GM21526 (cell line): Measurements from ENCODE around the gene VPS51.
"Not testable (repeated sequence)": the region's sequence is repeated elsewhere in the genome, so short reads cannot be mapped to it uniquely, and the experiment has no call there.

Source experiments
- ATAC-seq: cut with Tn5 transposase; IDR thresholded peaks from one replicate; pipeline ENCODE4 v1.9.1; 2021; ENCODE audit warnings: moderate library complexity; ENCODE audit not compliant: unreplicated experiment, low FRiP score

Gene VPS51

DNA sequence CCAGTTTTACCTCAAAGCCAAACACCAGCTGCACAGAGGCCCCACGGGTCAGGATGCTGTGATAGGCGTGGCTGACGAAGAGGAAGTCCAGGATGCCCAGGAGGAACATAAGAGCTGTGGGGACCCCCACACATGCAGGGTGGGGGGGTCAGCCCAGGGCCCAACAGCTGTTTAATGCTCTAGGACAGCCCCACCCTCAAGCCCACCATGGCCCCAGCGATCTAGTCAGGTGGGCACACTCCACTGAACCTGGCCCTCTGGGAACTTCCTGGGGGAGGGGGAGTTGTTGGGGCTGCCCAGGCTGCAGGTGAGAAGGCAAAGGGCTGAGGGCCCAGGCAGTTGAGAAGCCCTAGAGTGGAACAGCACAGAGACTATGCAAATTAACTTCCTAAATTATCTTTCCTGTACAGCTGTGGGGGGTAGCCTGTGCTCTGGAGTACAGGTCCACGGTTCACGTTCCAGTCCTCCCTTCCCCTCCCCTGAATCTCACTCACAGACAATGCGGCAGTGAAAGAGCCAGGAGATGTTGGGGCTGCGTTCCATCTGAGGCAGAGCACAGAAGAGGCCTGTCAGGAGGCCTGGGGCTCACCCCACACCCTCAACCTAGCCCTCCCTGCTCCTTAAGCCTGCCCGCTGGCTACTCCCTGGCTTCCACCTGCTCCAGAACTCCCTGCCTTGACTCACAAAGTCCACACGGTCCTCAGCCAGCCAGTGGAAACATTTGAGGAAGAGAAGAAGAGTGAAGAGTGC is 36.4 kb downstream of the VPS51 start:
- no peak for ATAC-seq

DNA sequence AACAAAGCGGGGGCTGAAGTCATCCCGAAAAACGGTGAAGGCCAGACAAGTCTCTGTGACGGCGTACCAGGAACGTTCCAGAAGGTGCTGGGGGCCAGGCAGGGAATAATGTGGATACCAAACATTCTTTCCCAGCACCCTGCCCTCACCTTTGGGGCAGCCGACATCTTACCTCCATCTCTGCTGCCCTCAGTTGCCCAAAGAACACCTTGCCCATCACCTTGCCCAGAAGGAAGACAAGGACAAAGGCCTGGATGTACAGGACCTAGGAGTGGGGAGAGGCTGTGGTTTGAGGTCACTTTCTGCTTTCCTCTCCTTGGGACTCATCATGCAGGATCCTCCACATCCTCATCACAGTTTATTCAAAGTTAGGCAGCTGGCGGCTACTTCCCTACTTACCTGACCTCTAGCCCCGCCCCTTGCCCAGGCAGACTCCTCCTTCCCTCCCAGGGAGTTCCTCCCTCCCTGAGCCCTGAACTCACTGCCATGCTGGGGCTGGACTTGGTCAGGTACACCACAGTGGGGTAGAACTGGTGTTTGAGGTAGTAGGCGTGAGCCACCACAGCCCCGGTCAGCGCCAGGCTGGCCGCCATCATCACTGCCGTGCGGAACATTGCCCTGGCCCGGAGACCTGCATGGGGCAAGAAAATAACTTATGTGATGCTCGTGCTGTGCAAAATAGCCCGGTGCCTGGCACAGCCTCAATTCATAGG is 37.1 kb downstream of the VPS51 start:
- ATAC-seq, result no peak

DNA sequence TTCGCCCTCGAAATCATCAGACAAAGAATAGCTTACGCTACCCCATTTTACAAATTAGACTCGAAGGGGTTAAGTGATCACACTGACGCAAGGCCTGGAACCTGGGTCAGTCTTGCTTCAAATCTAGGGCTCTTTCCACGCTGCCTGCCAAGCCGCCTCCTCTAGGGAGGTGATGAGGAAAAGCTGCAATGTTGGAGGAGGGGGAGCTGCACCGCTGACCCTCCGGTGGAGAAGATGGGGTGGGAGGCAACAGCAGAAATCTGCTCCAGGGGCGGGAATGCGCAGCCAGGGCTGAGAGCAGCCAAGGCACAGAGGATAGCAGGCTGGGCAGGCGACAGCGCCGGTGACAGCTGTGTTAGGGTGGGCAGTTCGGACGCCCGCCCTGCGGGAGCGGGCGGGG is 37.7 kb downstream of the VPS51 start:
- no peak for ATAC-seq

DNA sequence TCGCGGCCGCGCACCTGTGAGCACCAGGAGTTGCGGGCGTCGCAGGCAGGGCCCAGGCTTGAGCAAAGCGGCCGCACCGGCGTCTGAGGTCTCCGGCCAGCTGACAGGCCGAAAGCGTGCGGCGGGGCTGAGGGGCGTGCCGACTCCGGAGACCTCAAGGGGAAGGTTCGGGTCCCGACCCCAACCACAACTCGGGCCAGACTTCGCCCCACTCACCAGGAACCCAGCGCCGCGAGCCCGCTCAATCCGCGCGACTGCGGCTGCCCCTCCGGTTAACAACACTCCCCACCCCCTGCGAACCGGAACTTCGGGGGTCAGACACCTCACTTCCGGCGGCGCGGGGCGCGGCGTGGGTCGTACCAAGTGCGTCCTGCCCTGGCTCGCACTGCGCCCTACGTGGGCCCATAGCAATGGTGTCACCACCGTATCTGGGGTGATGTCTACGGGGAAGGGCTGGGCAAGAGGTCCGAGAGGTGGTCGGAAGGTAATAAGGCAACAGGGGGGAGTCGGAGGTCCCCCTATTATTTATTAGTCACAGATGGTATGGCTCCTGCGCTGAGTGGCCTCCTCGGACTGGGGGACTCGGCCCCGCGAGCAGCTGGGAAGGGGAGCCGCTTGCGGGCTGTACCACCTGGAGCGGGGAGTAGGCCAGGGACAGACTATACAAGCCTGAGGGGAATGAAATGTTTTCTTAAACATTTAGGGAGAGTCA is 38.4 kb downstream of the VPS51 start, which contains the start of gene SYVN1:
Gene SYVN1 (minus strand): TSS at position 280 of the 712 bp plus-strand sequence. CDS start 918 bp downstream, outside the sequence.
- peak; percentile 46 for ATAC-seq

DNA sequence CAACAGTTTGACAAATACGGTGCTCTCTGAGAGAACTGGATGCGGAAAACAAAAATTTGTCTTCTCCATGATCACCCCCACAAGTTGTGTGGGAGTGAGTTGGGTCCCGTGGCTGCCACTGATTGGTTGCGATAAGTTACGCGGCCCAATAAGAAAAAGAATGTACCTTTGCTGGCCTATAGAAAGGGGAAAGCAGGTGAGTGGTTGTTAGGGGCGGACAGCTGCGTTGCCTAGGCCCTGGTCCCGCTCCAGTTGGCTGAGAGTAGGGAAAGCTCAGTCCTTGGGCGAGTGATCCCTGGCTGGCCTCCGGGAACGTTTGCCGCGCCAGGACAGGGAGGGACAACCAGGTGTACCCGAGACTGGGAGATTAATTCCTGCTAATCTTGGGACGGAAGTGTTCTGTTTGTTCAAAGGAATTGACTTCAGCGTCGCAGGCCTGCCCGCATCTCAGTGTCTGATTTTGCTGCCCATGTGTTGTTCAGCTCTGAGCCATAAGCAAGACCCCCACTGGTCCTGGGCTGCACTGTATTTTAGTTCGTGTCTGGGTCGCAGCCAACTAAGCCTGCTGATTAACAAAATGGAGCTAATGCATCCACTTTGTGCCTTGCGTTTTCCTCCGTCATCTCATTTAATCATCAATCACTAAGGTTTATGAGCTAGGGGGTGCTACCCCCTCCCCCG is 39.1 kb downstream of the VPS51 start:
- ATAC-seq, result peak; percentile 49

DNA sequence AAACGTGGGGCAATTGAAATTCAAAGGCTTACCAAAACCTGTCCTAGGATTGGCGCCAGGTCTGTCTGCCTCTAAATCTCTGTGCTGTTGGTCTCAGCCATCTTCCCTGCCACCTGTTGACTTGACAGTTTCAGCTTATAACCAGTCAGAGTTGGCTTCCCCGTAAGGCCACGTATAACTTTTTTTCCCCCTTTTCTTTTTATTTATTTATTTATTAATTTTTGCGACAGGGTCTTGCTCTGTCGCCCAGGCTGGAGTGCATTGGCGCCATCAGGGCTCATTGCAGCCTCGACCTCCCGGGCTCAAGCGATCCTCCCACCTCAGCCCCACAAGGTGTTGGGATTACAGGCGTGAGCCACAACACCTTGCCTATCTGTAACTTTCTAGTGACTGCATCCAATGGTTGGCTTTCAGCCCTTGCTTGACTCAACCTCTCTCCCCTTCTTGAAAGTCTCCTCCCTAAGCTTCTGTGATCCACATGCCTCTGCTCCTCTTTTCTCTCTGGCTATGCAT is 39.7 kb downstream of the VPS51 start:
- ATAC-seq, result no peak

DNA sequence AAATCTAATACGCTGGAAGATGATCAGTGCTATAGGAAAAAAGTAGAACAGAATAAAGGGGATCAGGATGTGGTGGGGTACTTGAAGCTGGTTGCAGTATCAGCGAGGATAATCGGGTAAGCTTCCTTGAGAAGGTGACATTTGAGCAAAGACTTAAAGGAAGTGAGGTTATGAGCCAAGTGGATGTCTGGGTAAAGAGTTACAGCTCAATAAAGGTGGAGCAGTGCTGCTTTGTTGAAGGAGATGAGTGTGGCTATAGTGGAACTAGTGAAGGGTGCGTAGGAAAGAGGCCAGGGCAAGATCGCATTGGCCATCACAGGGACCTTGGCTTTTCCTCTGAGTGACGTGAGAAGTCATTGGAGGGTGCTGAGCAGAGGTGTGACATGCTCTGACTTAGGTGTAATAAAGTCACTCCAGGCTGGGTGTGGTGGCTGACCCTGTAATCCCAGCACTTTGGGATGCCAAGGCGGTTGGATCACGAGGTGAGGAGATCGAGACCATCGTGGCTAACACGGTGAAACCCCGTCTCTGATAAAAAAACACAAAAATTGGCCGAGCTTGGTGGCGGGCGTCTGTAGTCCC is 40.6 kb downstream of the VPS51 start:
- no peak for ATAC-seq

DNA sequence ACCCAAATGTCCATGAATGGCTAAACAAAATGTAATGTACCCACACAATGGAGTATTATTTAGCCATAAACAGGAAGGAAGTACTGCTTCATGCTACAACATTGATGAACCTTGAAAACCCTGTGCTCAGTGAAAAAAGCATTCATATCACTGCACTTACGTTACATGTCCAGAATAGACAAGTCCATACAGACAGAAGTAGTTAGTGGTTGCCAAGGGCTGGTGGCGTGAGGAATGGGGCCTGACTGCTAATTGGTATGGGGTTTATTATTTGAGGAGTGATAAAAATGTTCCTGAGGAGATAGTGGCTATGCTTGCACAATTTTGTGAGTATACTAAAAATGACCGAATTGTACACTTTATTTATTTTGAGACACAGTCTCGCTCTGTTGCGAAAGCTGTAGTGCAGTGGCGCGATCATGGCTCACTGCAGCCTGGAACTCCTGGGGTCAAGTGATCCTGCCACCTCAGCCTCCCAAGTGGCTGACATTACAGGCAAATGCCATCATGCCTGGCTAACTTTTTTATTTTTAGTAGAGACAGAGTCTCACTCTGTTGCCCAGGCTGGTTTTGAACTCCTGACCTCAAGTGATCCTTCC is 46.0 kb downstream of the VPS51 start:
- no peak for ATAC-seq

DNA sequence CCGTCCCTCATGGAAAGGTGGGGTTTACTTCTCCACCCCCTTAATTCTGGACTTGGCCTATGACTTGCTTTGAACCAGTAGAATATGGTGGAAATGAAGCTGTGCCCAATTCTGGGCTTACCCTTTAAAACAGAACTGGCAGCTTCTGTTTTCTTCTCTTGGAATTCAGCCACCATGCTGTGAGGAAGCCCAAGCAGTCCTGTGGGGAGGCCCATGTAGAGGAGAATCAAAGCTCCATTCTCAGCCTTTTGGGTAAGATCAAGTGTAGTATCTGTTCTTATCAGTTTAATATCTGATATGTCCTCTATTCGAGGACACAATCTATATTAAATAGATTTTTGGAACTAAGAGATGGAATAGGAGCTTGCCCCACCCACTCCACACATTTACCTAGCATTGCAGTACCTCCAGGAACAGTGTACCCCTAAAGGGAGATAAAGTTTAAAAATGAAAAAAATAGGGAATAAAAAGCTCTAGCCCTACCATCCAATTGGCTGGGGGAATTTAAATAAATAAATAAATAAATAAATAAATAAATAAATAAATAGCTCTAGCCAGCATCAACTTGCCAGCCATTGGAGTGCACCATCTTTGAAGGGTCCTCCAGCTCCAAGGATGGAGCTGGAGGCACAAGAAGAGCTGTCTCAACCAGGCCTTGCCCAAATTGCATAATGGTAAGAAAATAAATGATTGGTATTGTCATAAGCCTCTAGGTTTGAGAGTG is 51.5 kb downstream of the VPS51 start:
- no peak for ATAC-seq

DNA sequence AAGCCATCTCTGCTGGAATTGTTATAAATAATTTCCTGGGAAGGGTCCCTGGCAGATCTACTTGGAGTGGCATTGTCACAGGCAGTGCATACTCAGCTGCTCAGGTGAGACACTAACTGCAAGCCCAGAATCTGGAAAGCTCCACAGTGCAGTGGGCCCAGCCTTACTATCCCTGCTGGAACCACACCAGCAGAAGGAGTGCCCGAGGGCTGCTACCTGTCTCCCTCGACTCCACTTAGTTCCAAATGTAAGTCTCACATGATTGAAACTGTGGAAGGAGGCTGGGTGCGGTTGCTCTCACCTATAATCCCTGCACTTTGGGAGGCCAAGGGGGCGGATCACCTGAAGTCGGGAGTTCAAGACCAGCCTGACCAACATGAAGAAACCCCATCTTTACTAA is 52.6 kb downstream of the VPS51 start:
- ATAC-seq, result no peak

DNA sequence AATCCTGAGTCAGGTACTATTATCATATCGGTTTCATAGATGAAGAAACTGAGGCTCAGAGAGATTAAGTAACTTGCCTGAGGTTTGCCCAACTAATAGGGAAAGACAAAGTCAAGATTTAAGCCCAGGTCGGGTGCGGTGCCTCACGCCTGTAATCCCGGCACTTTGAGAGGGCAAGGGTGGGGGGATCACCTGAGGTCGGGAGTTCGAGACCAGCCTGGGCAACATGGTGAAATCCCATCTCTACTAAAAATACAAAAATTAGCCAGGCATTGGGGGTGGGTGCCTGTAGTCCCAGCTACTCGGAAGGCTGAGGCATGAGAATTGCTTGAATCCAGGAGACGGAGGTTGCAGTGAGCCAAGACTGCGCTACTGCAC is 54.1 kb downstream of the VPS51 start:
- ATAC-seq, result not testable (repeated sequence)

DNA sequence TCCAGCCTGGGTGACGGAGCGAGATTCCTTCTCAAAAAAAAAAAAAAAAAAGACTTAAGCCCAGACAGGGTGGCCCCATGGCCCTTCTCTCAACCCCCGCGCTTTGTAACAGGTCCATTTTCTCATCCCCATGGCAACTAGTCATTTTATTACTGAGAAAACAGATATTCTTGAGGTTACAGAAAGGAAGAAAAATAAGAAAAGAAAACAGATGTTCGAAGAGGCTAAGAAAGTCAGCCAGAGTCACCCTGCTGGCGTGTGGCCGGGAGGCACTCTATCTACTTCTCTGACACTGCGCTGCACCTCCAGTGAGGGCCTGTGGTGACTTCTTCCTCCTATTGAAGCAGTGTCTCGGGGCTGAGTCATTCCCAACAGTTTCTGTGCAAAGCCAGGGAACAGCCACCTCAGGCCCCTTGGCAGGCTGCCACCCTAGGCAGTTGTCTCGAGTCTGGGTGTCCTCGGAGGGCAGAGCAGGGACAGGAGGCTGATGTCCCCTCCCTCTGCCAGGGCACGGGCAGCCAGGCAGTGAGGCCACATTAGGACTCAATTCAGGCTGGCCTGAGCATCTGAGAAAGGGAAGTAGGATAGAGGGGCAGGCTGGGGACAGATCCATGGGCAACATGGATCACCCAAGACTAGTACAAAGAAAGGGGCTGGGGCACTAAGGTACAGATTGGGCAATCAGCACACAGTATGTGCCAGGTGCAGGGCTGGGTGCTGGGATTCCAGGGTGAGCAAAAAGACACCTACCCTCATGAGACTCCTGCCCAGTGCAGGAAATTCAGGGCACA is 54.7 kb downstream of the VPS51 start:
- no peak for ATAC-seq

DNA sequence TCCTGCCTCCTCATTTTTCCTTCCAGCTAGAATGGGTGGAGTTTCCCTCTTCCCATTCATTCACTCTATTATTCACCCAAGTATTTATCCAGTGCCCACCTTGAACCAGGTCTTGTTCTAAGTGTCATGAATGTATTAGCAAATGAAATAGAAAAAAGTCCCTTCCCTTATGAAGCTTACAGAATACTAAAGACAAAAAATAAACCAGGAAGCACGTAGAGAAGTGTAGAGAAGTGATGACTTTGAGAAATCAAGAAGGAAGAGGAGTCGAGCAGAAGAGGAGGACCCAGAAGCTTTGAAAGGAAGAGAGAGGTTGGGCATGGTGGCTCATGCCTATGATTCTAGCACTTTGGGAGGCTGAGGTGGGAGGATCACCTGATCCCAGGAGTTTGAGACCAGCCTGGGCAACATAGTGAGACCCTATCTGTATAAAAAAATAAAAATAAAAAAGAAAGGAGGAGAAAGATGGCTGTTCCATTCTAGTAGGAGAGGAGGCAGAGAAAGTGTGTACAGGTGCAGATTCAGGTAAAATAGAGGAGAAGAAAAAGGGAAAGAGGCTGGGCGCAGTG is 55.4 kb downstream of the VPS51 start:
- ATAC-seq, result no peak

DNA sequence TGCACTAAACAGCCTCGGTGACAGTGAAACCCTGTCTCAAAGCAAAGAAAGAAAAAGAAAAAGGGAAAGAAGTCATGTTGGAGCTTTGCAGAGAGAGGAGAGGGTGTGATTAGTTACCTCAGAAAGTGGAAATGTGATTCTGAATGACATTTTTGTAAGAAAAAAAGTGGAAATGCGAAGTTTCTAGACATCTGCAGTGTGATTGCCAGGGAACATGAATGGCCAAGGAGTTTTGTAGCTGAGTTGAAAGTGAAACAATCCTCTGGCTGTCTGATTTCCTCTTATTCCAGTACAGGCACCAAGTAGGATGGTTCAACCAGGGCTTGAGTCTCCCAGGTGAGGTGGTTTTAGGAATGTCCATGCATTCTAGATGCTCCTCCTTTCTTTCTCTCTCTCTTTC is 56.1 kb downstream of the VPS51 start:
- no peak for ATAC-seq

DNA sequence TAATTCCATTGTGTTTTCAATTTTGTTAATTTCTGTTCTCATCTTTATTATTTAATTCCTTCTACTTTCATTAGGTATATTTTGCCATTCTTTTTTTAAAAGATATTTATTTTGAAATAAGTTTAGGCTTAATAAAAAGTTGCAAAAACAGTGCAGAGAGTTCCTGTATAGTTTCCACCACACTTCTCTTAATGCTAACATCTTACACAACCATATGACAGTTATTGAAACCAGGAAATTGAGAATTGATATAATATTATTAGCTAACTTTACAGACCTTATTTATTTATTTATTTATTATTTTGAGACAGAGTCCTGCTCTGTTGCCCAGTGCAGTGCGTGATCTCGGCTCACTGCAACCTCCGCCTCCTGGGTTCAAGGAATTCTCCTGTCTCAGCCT is 60.2 kb downstream of the VPS51 start:
- no peak for ATAC-seq

DNA sequence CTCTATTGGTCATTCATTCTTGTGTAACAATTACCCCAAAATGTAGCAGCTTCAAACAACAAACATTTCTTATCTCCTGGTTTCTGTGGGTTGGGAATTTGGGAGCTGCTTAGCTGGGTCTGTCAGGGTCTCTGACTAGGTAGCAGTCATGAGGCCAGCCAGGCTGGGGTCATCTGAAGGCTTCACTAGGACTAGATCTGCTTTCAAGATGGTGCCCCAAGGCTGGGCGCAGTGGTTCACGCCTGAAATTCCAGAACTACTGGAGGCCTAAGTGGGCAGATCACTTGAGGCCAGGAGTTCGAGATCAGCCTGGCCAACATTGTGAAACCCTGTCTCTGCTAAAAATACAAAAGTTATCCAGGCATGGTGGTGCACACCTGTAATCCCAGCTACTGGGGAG is 60.9 kb downstream of the VPS51 start:
- ATAC-seq, result no peak

DNA sequence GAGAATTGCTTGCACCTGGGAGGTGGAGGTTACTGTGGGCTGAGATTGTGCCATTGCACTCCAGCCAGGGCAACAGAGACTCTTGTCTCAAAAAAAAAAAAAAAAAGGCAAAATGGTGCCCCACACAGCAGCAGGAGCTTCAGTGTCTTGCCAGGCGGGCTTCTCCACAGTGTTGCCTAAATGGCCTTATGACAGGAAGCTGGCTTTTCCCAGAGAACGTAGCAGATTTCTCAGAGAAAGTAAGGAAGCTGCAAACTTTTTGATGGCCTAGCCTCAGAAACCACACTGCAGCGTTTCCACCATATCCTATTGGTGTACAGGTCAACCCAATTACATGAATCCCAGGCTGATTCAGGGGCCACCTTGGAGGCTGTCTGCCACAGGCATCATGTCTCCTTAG is 61.3 kb downstream of the VPS51 start:
- no peak for ATAC-seq

DNA sequence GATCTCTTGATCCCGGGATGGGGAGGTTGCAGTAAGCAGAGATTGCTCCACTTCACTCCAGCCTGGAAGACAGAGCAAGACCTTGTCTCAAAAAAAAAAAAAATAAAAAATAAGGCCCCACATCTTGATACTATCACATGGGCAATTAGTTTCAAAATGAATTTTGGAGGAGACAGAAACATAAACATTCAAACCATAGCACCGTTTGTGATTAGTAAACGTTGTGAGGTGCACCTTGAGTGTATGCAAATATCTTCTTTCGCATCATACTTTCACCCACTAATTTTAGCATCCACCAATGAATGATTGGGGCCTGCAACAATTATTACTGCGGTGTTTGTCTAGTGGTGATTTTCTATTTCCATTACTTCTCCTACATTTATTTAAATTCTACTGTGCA is 63.0 kb downstream of the VPS51 start:
- ATAC-seq, result no peak
